ENCODE results near the gene EVI5.
"Not testable (repeated sequence)": the region's sequence is repeated elsewhere in the genome, so short reads cannot be mapped to it uniquely, and the experiment has no call there.

DNA sequence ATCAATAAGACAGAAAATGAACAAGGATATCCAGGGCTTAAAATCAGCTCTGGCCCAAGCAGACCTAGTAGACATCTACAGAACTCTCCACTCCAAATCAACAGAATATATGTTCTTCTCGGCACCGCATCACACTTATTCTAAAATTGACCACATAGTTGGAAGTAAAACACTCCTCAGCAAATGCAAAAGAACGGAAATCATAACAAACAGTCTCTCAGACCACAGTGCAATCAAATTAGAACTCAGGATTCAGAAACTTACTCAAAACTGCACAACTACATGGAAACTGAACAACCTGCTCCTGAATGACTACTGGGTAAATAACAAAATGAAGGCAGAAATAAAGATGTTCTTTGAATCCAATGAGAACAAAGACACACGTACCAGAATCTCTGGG is 252.5 kb downstream of the EVI5 start:
- TF ChIP-seq, protein P1, sequence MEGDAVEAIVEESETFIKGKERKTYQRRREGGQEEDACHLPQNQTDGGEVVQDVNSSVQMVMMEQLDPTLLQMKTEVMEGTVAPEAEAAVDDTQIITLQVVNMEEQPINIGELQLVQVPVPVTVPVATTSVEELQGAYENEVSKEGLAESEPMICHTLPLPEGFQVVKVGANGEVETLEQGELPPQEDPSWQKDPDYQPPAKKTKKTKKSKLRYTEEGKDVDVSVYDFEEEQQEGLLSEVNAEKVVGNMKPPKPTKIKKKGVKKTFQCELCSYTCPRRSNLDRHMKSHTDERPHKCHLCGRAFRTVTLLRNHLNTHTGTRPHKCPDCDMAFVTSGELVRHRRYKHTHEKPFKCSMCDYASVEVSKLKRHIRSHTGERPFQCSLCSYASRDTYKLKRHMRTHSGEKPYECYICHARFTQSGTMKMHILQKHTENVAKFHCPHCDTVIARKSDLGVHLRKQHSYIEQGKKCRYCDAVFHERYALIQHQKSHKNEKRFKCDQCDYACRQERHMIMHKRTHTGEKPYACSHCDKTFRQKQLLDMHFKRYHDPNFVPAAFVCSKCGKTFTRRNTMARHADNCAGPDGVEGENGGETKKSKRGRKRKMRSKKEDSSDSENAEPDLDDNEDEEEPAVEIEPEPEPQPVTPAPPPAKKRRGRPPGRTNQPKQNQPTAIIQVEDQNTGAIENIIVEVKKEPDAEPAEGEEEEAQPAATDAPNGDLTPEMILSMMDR (IDR thresholded peaks at IDR 0.05; ENCODE audit: low read depth, low read length, poor library complexity, severe bottlenecking): not testable (repeated sequence)
- TF ChIP-seq EZH2phosphoT487 (IDR thresholded peaks at IDR 0.05; ENCODE audit: borderline replicate concordance, low read length): not testable (repeated sequence)
